CD4-positive, alpha-beta T cell treated with Interleukin-15 for 4 hours (primary cell): ENCODE data around the gene SHROOM2.
A peak's percentile ranks its signal among the peaks of the same experiment; 100 is the strongest.

Experiments used
- DNase-seq: peaks from one replicate; pipeline ENCODE4 v3.0.0-alpha.2; 2020; ENCODE audit warnings: low spot score

The SHROOM2 gene

DNA sequence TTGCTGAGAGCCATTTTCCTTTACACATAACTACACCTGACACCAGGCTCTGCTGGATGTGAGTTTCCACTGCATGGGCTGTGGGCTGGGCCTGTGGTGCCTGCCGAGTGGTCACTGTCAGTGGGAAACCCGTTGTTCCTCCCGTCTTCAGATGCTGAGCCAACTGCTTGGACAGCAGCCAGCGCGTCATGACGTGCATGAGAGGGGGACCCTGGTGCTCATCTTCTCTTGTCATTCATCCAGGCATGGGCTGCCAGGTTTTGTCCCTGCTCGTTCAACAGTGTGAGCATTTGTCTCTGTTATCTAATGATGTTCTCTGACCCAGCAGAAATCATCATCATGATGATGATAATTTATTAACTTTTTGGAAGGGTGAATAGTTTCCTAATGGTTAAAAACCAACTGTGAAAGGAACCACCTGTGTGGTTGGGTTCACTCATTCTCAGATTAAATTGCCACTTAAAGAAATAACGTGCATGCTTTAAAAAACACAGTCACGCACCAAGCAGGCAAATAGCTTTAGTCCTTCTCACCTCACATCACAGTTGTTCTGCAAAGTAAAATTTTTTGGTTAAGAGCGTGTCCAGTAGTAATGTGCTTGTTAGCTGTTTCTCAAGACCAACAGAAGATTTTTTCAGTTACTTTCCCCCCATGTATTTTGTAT, 161.0 kb downstream of the SHROOM2 start:
- no peak for DNase-seq

GRCh38 chrX:9948406-9948805, 162.2 kb downstream of the SHROOM2 start:
- no peak for DNase-seq

DNA sequence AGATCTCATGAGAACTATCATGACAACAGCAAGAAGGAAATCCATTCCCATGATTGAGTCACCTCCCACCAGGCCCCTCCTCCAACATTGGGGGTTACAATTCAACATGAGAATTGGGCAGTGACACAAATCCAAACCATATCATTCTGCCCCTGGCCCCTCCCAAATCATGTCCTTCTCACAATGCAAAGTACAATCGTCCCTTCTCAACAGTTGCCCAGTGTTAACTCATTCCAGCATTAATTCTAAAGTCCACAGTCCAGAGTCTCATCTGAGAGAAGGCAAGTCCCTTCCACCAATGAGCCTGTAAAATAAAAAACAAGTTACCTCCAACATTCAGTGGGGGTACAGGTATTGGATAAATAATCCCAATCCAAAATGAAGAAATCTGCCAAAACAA, 166.1 kb downstream of the SHROOM2 start:
- DNase-seq: no peak

- no peak for DNase-seq
These were observed 167.2 kb downstream of the SHROOM2 start for GRCh38 chrX:9953396-9953795.

DNA sequence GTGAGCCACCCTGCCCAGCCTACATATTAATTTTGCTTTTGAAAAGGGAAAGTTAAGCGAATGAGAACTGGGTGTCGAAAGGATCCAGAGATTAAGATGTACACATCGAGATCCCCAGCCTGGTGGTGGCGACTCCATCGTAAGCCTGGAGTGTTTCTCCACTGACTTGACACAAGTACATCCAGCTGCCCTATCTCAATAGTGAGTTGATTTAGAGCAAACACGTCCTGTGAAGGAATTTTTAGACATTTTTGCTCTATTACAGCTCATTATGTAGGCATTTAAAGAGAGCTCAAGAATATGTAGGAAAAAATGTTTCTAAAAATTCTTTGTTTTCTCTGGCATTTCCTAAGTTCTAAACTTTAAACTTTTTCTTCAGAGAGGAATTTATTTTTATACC, 169.3 kb downstream of the SHROOM2 start:
- no peak for DNase-seq

DNA sequence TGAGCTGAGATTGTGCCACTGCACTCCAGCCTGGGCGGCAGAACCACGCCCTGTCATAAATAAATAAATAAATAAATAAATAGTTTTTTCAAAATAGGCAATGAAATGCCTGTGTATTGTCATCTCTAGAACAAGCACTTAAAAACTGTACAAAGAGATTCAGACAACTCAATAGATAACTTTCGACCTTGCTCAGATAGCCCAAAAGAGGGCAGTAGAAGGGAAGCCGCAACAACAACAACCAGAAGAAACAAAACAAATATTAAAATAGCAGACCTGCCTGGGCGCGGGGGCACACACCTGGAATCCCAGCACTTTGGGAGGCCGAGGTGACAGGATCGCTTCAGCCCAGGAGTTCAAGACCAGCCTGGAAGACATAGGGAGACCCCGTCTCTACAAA, 171.5 kb downstream of the SHROOM2 start:
- no peak for DNase-seq

- DNase-seq: no peak
These were observed 172.0 kb downstream of the SHROOM2 start for GRCh38 chrX:9958183-9958582.

DNA sequence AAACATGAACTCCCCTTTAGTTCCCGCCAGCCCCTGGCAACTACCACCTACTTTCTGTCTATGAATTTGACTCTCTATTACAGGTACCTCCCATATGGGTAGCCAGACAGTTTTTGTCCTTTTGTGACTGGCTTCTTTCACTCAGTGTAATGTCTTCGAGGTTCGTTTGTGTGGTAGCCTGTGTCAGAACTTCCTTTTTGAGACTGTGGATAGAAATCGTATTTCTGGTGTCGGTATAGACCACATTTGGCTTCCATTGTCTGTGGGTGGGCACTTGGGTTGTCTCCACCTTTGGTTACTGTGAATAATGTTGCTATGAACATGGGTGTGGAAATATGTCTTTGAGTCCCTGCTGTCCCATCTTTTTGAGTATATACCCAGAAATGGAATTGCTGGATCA, 175.5 kb downstream of the SHROOM2 start:
- no peak for DNase-seq

DNA sequence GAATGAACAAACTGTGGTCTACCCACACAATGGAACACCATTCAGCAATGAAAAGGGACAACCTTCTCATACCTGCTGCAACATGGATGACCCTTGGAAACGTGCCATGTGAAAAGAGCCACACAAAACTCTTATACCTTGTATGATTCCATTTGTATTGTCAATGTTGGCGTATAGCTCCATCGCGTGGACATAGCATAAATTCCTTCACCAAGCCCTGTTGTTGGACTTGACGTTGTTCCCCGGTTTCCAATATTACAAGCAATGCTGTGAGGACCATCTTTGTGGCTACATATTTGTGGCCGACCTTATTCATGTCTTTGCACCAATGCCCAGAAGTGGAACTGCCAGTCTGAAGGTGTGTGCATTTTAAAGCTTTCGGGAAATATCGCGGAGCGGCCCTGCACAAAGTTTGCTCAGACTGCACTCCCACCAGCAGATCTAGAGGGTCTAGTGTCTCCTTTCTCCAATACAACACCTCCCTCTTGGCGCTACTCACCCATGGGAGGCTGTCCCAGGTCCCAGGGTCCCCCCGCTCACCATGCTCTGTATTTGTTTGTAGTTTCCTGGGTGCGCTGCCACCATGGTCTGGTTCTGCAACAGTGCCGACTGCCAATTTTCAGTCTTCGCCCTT, 180.7 kb downstream of the SHROOM2 start, which contains the start of gene CLDN34:
Gene CLDN34, plus strand, starts transcription at position 584 of the 634 bp plus-strand sequence. Its CDS starts 0 bp downstream, at position 584.
- no peak for DNase-seq

DNA sequence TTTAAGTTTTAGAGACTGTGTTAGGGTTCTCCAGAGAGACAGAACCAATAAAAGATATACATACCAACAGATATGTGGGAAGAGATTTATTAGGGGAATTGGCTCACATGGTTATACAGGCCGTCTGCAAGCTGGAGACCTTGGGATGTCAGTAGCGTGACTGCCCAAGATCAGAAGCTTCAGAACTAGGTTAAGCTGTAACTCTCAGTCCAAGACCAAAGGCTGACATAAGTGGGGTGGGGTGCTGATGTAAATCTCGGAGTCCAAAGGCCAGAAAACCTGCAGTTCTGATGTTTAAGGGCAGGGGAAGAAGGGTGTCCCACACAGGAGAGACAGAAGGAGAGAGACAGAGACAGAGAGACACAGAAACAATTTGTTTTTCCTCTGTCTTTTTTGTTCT, 191.4 kb downstream of the SHROOM2 start:
- DNase-seq: no peak

DNA sequence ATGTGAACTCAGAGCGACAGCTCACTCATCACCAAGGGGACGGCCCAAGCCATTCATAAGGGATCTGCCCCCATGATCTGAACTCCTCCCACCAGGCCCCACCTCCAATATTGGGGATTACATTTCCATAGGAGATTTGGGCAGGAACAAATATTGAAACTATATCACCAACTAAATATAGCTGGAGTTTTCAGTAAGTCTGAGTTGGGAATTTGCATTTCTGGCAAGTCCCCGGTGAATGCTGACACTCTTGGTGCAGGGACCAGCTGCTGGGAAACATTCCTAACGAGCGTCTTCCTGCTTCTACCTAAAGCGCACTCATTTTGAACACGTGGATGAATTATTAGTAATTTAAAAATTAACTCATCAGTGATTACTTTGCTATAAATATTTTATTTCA, 194.2 kb downstream of the SHROOM2 start:
- DNase-seq: no peak

- no peak for DNase-seq
These were observed 194.7 kb downstream of the SHROOM2 start for GRCh38 chrX:9980927-9981326.

DNA sequence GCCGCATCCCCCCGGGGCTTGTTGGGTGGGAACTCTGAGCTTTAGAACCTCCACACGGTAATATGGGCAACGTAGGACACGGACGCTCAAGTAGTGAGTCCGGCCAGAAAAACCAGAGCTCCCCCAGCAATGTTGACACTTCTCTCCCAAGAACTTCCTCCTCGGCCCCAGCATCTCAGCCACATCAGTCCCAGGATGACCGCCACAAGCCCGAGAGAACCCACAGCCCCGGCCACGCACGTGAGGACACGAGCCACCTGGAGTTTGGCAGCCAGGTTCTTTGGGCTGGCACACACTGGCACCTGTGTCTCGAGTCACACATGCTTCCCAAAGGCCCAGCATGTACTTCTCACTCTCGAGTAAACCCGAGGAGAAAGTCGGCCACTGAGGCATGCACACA, 197.2 kb downstream of the SHROOM2 start:
- no peak for DNase-seq

DNA sequence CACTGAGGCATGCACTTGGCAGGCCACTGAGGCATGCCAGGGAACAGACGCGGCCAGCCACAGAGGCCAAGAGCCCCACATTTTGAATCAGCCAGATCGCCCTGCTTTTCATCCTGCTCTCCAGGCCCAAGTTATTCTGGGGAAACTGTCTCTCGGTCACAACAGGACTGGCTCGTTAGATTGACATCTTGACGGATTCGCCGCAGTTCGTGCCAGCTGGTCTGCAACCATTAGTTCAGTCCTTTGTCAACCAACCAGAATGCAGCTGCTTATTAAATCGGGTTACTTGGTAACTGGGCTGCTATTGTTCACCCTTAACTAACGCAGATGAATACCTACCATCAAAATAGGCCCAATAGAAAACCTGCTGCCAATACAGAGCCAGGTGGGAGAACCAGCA, 197.6 kb downstream of the SHROOM2 start:
- no peak for DNase-seq

DNA sequence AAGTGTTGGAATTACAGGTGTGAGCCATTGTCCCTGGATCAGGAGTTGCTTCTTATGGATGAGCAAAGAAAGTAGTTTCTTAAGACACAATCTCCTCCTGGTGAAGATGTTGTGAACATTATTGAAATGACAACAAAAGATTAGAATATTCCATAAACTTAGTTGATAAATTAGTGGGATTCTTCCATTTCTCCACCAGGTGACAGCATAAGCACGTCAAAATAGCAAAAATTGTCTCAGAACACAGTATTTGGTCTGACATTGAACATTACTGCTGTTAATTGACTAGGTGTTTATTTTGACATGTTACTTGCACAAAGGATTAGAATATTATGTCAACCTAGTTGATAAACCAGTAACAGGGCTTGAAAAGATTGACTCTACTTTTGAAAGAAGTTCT, 202.5 kb downstream of the SHROOM2 start:
- DNase-seq: no peak

DNA sequence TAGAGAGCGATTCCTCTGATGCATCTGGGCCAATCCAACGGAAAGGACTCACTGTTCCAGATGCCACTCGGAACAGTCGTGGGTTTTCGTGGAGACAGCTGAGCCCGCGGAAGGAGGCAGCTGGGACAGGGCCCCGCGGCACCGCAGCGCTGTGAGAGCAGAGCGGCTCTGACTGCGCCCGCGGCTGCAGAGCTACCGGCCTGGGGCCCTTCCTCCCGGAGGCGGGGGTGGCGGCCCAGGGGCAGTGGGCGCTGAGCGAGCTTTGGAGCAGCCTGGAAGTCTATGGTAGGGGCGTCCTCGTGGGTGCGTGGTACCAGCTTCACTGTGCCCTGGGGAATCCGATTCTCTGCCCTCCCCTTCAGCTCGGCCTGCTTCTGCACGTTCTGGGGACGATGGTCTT, 205.8 kb downstream of the SHROOM2 start:
- no peak for DNase-seq

DNA sequence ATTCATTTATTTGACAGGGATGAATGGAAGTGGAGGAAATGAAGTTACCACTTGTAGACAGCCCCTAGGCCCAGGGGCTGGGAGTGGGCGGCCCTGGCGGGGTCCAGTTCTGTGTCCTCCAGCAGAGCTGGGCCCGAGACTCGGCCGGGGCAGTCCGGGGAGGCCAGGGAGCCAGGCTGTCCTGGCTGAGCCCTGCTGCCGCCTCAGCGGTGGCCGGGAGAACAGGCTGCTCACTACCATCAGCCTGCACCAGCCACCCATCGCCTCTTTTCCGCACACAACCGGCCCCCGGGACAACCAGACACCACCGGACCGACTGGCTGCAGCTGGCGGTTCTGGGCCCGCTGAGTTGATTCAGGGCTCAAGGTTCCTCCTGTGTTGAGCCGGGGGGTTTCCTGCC, 206.5 kb downstream of the SHROOM2 start:
- DNase-seq: no peak

- peak; percentile 73 for DNase-seq
These were observed 209.7 kb downstream of the SHROOM2 start for GRCh38 chrX:9995855-9996339.

GRCh38 chrX:9997041-9997440, 210.8 kb downstream of the SHROOM2 start:
- DNase-seq: no peak

GRCh38 chrX:9997524-9997923, 211.3 kb downstream of the SHROOM2 start:
- no peak for DNase-seq
